ENCODE data around the gene FGD1.
"Not testable (repeated sequence)": the region's sequence is repeated elsewhere in the genome, so short reads cannot be mapped to it uniquely, and the experiment has no call there.

FGD1 gene

DNA sequence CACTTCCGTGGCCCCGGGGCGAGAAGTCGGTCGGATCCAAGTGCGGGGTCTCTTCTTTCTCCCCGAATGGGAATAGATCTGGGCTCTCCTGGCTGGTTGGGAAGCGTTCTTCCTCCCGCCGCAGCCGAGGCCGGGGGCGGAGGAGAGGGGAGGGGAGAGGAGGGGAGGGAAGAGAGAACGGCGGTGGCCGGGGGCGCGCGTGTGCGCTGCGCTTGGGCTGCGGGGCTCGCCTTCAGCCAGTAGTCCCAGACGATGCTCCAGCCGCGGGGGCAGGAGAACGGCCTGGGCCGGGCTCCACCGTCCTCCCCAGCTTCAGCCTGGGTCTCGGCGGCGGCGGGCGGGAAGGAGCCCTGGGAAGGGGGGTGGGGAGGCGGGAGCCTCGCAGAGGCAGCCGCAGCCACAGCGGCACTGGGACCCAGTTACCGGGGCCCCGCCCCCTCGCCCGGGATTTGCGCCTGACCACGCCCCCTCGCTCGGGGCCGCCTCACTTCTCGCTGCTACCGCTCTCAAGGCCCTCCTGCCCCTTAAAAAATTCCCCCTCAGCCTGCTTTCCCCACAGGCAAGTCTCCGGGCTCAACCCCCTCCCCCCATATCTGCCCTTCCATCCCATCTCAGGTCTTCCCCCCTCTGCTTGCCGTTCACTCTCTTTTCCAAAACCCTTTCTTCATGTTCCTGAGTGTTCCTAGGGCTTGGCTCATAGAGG, at the start of gene FGD1:
TSS of gene FGD1 (minus strand) at position 421 of the 703 bp plus-strand sequence. CDS start 802 bp downstream, outside the sequence.
- DNase-seq, result peak; percentile 37 to 63

DNA sequence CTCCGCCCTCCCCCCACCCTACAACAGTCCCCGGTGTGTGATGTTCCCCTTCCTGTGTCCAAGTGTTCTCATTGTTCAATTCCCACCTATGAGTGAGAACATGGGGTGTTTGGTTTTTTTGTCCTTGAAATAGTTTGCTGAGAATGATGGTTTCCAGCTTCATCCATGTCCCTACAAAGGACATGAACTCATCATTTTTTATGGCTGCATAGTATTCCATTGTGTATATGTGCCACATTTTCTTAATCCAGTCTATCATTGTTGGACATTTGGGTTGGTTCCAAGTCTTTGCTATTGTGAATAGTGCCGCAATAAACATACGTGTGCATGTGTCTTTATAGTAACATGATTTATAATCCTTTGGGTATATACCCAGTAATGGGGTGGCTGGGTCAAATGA, 46.2 kb upstream of the FGD1 start:
- DNase-seq, result not testable (repeated sequence)

DNA sequence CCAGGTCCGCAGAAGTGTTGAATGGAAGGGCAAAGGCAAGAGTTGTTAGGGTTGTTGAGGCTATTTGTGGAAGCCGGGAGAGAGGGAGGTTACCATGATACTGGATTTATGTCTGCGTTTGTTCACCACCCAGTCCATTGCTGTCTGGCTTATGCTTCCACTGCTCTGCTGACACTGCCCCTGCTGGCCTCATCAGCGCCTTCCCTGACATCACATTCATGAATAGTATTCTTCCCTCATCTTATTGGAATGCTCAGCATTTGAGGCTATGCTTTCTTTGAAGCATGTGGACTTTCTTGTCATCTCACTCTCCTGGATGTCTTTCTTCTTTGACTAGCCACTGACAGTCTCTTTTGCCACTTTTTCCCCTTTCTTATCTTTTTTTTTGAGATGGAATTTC, 44.3 kb upstream of the FGD1 start:
- no peak for DNase-seq

DNA sequence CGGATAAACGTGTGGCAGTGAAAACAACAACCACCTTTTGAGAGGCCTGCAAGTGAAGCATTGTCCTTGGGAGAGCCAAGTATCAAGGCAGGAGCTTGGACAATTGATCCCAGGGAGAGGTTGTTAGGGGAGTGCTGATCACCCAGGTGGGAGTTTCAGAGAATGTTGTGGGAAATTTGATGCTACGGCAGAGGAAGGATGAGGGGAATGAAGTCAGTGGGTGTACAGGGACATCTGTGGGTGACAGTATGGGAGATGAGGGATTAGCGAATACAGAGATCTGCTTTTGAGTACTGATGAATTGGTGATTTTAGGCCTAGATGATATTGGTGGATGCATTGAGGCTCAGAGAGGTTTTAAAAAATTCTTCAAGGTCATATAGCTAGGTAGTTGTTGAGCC, 38.2 kb upstream of the FGD1 start:
- no peak for DNase-seq

DNA sequence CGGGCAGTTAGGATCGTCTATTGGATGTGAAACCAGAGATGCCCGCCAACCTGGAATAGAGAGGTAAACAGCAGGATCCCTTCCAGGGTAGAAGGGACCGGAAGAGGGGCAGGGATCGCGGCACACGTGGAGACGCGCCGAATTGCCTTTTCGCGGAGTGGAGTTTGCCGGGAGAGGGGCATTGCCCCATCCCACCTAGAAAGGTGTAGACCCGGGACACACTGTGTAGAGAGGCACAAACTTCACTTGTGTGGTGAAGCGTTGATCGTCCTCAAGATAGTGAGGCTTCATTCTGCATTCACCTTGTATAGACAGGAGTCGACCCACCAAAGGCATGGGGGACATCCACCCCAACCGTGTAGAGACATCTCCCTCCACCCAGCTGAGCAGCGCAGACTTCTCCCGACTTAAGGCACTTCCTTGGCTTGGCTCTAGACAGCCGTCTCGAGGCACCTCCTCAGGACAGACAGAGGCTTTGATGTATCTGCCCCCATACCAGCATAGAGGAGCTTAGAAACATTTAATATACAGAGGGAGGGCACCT, 34.4 kb upstream of the FGD1 start:
- peak in 1 of 2 experiments; percentile 21 for DNase-seq

DNA sequence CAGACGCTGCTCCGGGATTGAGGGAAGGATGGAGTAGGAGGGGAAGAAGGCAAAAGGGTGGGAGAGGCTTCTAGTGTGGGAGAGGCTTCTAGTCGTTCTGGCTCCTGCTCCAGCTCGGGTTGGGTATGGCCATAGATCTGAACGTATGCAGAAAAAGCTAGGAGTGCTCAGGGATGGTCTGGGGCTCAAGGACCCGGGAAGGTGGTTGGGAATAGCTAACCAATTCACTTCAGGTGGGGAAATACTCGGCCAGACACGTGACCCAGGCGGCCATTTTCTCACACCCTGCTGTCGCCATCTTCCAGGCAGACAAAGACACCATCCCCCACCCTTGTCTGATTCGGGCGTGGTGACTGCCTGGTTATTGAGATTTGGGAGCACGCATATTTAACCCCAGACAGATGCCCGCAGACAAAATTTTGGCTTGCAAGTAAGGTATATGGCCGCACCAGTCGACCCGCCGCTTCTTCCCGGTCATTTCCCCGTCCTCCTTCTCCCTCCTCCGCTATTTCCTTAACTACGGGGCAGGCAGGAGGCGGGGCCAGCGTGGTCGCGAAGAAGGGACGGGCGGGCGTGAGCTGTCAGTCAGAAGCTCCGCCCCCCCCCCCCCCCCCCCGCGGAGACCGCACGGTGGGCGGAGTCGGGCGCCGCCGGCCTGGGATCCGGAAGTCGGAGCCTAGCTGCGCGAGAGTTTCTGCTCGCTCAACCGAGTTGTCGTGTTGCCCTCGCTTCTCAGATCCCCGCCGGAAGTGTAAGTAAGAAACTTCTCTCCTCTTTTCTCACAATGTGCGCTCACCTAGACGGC, 33.7 kb upstream of the FGD1 start, which contains the start of gene GNL3L:
TSS of gene GNL3L (plus strand) at position 668 of the 805 bp plus-strand sequence. CDS start 2,348 bp downstream, outside the sequence.
- DNase-seq, result peak; percentile 83 to 87

DNA sequence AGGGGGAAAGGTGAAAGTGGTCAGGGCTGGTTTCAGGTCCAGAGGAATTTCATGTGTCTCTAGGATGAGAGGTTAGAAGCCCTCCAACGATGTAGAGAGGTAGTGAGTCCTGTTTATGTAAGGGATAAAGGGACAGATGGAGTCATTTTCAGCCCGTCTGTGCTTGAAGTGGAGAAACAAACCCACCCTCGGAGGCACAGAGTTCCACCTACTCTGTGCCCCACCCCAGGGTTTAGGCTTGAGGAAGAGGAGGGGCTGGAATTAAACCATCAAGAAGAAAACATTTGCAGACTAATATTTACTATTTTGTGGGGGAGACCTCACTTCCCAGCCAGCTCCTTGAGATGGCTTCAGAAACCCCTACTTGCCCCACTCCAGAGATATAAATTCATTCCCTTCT, 33.1 kb upstream of the FGD1 start:
- DNase-seq, result no peak

DNA sequence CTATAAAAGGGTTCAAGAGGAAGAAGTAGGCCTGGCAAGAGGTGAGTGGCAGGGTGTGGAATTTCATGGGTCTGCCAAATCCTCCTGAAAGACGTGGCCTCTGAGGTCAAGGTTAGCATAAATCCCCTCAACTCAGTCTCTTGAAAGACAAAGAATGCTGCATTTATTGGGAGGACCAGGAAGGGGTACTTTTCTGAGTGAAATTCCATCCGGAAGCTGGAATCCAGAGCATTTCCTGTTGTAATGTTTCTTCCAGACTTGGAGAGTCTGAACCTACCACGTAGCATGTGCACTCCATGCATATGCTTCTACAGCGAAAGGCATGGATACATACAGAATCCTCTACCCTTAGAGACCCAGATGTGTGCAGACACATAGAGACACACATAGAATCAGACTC, 13.4 kb upstream of the FGD1 start:
- no peak for DNase-seq

DNA sequence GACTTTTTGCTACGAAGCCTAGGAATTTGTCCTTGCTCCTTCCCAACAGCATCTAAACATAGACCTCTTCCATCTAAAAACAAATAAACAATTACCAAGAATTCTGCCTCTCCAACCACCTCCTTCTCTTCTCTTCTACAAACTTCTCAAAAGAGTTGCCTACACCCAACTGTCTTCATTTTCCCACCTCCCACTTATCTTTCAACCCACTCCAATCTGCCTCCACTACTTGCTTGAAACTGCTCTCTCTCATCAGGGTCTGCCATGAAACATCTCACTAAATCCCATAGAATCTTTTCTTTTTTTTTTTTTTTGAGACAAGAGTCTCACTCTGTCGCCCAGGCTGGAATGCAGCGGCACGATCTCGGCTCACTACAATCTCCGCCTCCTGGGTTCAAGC, 902 bp upstream of the FGD1 start:
- no peak for DNase-seq

DNA sequence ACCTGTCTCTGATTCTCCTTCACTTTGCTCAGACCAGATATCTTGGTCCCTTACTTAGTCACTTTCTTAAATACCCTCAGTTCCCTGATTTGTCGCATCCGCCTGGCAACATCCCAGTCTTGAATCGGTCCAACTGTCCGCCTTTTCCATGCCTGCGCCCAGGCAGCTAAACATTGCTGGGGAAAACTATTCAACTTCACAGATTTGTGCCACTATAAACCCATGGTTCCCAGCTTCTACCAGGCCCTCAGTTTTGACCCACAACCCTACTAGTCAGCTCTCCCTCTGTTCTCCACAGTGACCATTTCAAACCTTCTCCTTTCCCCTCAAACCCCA, 451 bp upstream of the FGD1 start:
- no peak for DNase-seq

DNA sequence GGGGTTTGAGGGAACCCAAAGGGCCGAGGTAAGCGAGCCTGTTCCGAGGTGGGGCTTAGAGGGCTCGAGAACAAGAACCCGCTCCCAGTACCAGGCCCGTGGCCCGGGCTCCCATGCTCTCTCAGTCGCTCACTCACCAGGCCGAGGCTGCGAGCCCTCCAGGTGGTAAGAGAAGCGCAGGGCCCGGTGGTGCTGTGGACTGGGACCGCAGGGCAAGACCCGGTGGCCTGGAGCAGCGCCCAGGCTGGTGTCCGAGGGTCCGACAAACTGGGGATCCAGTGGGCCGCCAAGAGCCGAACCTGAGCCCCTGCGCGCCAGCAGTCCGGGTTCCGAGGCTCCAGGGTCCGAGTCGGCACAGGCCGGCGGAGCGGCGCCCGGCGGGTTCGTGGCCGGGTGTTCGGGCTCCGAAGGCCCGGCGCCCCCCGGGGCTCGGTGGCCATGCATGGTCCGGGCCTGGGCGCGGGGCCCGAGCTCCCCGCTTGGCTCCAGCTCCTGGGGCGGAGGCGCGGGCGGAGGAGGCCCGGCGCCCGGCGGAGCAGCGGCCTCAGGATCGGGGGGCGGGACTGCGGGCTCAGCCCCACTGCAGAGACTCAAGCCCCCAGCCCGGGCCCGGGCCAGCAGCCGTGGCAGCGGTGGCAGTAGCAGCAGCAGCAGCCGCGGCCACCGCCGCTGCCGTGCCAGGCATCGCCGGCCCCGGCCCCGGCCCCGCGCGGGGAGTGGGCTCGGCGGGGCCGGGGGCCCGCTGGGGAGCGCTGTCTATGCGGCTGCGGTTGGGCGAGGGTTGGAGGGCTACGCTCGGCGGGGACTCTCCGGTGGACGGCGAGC, 833 bp downstream of the FGD1 start:
- no peak for DNase-seq

DNA sequence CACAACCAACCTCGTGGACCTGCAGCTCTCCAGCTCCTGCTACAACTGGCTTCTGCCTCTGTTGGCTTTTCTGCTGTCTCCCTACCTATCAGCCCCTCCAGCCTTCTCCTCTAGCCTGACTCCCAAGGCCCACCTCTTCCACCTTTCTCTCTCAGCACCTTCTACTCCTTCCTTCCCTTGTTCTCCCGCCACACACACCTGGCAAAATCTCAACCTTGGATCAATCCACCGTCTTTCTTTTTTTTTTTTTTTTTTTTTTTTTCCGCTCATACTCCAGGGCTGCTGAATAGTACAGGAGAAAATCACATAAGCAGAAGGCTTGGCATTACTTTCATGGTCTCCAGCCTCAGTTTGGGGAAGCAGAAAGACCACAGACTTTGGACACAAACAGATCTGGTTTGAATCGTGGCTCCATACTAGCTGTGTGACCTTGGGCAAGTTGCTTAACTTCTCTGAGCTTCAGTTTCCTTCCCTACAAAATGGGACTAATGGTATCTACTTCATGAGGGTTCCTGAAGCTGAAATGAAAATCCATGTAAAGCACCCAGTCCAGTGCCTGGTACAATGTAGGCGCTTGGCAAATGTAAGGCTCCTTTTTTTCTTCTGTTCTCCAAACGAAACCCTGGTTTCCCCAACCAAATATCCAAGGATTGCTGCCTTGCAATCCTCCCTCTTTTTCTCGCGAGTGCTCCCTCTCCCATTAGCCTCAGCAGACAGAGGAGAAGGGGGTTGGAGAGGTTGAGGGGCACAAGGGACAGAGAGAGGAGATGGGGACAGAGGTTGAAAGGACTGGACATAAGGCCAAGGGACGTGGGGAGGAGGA, 1.7 kb downstream of the FGD1 start:
- no peak for DNase-seq

DNA sequence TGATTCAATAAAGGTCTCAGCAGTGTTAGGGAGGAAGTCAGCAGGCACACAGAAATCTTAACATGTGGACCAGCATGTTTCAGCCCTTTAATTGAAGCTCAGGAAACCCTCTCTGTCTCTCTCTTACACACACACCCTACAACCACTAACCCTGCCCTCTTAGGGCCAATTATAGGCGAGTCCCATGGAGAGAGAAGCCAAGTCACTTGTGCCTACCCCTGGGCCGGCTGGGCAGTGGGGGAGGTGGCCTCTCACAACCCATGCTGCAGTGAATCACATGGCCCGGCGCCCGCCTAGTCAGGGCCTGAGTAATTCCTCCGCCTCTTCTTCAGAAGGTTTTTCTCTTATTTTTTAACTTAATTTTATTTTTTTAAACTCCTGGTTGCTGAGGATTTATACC, 3.7 kb downstream of the FGD1 start:
- no peak for DNase-seq

DNA sequence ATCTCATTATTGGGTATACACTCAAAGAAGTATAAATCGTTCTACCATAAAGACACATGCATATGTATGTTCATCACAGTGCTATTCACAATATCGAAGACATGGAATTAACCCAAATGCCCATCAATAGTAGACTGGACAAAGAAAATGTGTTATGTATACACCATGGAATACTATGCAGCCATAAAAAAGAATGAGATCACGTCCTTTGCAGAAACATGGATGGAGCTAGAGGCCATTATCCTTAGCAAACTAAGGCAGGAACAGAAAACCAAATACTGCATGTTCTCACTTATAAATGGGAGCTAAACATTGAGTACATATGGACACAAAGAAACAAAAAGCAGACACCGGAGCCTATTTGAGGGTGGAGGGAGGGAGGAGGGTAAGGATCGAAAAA, 6.2 kb downstream of the FGD1 start:
- DNase-seq, result not testable (repeated sequence)

DNA sequence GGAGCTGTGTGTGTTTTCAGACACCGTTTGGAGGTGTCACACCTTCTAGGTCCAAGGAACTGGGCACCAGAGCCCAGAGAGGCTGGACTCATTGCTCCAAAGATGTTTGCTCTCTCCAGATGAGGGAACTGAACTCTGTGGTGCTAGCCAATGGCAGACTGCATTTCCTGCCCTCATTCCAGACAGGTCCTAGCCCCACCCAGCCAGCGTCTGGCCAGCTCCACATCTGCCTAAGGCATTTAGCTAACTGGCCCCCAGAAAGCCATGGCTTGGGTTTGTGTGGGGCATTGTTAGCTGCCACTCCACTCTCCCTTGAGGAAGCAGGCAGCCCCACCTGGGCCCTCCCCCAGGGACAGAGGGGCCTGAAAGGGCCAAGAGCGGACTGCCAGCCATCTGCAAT, 11.4 kb downstream of the FGD1 start:
- DNase-seq, result no peak

DNA sequence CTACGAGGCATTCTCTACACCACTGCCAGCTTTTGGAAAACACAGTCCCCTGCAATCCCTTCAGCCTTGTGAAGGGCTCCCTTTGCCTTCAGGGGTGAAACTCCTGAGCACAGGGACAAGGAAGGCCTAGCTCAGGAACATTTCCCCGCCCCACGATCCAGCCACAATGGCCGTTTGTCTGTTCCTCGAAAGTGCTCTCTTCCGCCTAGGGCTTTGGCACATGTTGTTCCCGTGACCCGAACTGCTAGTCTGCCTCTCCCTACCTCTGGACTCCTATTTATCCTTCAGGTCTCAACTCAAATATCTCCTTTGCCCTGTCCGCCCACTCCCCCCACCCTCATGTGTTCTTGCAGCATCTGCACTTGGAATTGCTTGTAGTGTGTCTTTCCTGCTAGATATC, 12.1 kb downstream of the FGD1 start:
- no peak for DNase-seq

DNA sequence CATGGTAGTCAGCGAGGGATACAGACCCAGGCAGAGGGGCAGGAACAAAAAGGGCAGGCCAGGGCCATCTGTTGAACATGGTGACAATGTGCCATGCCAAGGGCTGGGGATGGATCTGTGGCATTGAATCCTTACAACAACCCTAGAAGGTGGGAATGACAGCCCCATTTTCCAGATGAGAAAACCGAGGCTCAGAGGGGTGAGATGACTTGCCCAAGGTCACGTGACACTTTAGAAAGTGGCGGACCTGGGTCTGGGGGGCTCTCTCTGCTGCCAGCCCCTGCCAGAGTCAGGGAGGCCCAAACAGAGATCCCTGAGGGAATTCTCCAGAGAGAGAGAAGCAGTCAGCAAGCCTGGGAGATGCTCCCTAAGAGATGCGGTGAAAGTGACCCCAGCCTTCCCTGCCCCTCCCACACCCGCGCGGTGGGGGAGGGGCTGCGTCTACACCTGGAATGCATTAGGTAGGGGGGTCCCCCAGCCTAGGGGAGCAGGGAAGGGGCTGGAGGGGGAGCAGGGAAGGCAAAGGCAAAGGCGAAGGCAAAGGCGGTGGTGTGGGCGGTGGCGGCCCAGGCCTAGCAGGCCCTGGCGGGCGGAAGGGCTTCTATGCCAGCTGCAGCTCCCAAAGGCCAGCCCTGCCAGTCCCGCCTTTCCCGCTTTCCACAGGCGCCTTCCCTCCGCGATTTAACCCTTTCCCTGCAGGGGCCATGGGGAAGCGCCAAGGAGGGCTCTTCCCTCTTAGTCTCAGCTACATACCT, 13.0 kb downstream of the FGD1 start:
- no peak for DNase-seq

DNA sequence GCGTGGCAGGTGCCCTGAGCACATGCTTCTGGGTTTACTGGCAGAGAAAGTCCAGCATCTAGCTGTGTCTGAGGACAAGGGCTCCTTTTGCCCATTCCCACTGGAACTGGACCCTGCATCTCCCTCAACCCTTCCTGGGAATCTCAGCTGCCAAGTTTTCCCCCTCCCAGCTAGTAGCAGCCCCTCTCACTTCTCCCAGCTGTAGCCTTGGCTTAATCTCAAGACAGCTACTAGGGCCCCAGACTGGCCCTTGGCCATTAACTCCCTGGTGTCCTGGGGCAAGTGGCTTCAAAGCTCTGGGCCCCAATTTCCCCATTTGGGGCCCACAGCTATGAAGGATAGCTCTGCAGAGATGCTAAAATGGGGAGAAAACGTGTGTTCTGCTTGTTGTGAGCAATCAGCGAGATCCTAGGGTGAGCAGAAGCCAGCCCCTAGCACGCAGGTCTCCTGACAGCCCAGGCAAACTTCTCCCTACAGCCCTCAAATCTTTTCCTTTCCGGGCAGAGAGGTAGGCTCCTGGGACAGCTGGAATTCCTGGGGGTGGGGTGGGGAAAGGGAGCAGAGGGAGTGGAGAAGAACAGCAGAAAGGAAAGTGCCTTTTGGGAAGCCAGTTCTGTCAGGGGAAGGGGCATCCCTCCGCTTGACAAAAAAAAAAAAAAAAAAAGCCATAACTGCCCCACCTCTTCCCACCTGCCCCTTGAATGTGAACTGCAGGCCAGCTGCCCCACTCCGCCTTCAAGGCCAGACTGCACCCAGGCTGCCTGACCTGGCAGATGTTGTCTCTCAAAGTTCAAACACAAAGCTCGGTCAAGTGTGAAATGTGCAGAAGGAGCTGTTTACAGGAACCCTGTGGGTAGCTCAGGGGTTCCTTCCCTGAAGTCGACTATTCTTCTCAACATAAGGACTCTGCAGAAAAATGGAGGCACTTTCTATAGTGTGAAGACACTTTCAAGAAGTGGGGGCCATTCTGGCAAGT, 16.6 kb downstream of the FGD1 start:
- no peak for DNase-seq

DNA sequence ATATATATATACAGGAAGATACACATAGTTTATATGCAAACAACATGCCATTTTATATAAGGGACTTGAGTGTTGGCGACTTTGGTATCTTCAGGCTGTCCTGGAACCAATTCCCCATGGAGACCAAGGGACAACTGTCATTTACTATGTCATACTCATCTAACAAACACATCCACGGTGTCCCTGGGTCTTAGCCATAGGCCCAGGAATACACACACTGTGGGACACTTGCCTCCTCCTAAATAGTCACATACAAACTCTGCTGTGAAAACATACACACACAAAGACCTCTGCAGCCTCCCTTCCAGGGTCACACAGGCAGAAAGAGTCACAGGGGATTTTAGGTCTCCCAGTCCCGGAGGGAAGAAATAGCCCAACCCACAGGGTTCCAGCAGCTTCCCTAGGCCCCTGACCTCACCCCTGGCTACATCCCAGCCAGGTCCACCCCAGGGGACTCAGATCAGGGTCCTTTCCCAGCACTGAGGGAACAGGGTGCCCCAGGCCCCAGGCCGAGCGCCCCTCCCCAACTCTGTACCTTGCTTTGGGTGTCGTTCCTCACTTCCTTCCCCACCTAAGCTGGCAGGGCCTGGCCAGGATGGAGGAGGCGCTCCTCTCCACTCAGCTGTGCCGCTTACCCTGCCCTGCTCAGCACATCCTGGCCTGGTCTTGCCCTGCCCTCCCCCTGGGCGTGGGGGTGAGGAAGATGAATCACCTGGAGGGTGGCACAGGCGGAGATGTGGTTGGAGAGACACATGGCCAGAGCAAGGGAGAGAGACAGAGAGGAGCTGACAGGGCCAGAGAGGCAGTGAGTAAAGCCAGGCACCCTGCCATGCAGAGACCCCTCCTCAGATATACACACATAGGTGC, 21.8 kb downstream of the FGD1 start:
- peak in 1 of 2 experiments; percentile 20 for DNase-seq

Measured in activated T-cell treated with anti-CD3 and anti-CD28 coated beads, Interleukin-2, amount 50 U/mL, for 48 hours (primary cell).